Activated CD4-positive, CD25-positive, alpha-beta regulatory T cell (primary cell): ENCODE measurements around the gene HDDC3.

ENCODE experiments used
- DNase-seq, 4 experiments: peaks; one replicate each; lab custom pipeline; 2025; lab: John Stamatoyannopoulos, UW

The HDDC3 gene

GRCh38 chr15:90891346-90891949 is 40.9 kb downstream of the HDDC3 start:
- no peak for DNase-seq

- no peak for DNase-seq
Observed at GRCh38 chr15:90890839-90891238, 41.5 kb downstream of the HDDC3 start.

- DNase-seq, result no peak
Observed at GRCh38 chr15:90889736-90890456, 42.5 kb downstream of the HDDC3 start.

DNA sequence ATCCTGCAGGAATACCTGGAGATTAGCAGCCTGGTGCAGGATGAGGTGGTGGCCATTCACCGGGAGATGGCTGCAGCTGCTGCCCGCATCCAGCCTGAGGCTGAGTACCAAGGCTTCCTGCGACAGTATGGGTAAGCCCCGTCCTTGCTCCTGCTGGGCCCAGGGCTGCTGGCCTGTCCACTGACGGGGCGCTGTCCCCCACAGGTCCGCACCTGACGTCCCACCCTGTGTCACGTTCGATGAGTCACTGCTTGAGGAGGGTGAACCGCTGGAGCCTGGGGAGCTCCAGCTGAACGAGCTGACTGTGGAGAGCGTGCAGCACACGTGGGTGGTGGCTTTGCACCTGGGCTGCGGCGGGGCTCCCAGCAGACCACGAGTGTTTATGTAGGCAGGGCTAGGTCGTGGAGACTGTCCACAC is 43.0 kb downstream of the HDDC3 start:
- DNase-seq, result no peak

DNA sequence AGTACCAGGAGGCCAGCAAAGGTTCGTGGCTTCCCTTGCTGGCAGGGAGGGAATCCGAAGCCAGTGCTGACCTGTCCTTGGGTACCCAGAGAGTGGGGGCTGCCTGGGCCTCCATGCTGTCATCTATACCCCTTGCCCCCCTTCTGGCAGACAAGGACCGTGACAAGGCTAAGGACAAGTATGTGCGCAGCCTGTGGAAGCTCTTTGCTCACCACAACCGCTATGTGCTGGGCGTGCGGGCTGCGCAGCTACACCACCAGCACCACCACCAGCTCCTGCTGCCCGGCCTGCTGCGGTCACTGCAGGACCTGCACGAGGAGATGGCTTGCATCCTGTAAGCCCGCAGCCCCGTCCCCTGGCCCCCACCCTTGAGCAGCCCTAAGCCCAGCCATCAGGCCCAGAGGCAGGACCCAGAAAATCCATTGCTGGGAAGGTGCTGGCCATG is 45.3 kb downstream of the HDDC3 start:
- DNase-seq, result no peak

GRCh38 chr15:90886291-90886614 is 46.1 kb downstream of the HDDC3 start:
- no peak for DNase-seq

- peak; percentile 50 to 70 (median 66) for DNase-seq
Observed at GRCh38 chr15:90885432-90886290, 46.7 kb downstream of the HDDC3 start.

- DNase-seq, result no peak
Observed at GRCh38 chr15:90884719-90885431, 47.5 kb downstream of the HDDC3 start.

- DNase-seq, result no peak
Observed at GRCh38 chr15:90883976-90884718, 48.2 kb downstream of the HDDC3 start, which contains the start of gene FES. FES (plus strand) TSS chr15:90884504; CDS start chr15:90885046, 542 bp downstream.

- no peak for DNase-seq
Observed at GRCh38 chr15:90883526-90883975, 48.8 kb downstream of the HDDC3 start.

GRCh38 chr15:90882781-90883525 is 49.4 kb downstream of the HDDC3 start:
- DNase-seq, result no peak

DNA sequence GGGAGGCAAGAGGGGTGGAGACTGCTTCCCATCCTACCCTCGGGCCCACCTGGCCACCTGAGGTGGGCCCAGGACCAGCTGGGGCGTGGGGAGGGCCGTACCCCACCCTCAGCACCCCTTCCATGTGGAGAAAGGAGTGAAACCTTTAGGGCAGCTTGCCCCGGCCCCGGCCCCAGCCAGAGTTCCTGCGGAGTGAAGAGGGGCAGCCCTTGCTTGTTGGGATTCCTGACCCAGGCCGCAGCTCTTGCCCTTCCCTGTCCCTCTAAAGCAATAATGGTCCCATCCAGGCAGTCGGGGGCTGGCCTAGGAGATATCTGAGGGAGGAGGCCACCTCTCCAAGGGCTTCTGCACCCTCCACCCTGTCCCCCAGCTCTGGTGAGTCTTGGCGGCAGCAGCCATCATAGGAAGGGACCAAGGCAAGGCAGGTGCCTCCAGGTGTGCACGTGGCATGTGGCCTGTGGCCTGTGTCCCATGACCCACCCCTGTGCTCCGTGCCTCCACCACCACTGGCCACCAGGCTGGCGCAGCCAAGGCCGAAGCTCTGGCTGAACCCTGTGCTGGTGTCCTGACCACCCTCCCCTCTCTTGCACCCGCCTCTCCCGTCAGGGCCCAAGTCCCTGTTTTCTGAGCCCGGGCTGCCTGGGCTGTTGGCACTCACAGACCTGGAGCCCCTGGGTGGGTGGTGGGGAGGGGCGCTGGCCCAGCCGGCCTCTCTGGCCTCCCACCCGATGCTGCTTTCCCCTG is 50.2 kb downstream of the HDDC3 start:
- DNase-seq, result no peak

- no peak for DNase-seq
Observed at GRCh38 chr15:90881181-90881977, 51.0 kb downstream of the HDDC3 start.

DNA sequence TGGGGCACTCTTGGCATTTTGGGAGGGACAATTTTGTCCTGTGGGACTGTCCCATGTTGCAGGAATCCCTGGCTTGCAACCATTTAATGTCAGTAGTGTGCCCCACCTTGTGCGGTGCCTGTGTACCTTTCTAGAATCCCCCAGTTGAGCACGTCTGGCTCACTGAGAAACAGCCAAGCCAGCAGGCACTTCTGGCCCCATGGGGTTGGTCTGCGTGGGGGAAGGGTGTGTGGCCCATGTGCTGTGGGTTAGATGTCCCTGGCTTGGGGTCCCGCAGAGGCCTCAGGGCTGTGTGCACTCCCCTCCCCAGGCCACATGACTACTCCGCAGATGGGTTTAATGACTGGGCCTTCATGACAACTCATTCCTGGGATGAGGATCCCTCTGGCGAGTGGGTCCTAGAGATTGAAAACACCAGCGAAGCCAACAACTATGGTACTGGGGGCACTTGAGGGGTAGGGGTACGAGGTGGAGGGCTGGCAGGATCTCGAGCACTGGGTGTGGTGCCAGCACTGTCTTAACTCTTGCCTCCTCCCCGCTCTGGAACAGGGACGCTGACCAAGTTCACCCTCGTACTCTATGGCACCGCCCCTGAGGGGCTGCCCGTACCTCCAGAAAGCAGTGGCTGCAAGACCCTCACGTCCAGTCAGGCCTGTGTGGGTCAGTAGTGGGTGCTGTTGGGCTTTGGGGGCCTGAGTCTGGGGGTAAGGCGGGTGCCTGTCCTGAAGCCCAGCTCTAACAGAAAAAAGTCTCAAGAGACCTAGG is 51.8 kb downstream of the HDDC3 start:
- no peak for DNase-seq
